Measurements from ENCODE around the gene TBC1D14. TPM values are rescaled to one million over a fixed set of nuclear protein-coding genes. Genes with fewer than 3 reads are reported as not detected.

Gene TBC1D14
- total RNA-seq, 4 donors from 2014 or later = 44.8 to 67.7 (median 55.7) TPM

GRCh38 chr4:7029212-7029611 is 119.6 kb downstream of the TBC1D14 start:
- H3K4me1 ChIP-seq = no peaks in the 10 kb centered on the region
- H3K9me3 ChIP-seq = no peaks in the 10 kb centered on the region
- H3K27me3 ChIP-seq = no peaks in the 10 kb centered on the region
- no peak overlapping the region for H3K27ac ChIP-seq
- peaks cover 0 to 82% (median 0%) of the 10 kb centered on the region in 3 donors for H3K36me3 ChIP-seq
- TF ChIP-seq POLR2A (IDR thresholded peaks at IDR 0.05) = no peak
- no peak for TF ChIP-seq CTCF (IDR thresholded peaks at IDR 0.05)
- DNase-seq = no peak
- no peak overlapping the region for H3K4me3 ChIP-seq

GRCh38 chr4:7029921-7030320 is 120.3 kb downstream of the TBC1D14 start:
- Histone ChIP-seq H3K36me3 (peaks cover 0 to 75% (median 0%) of the 10 kb centered on the region in 3 donors), H3K27ac (no peak overlapping the region)

GRCh38 chr4:7030856-7031255 is 121.2 kb downstream of the TBC1D14 start:
- H3K36me3 ChIP-seq = peaks cover 0 to 65% (median 0%) of the 10 kb centered on the region in 3 donors
- no peak for TF ChIP-seq POLR2A (IDR thresholded peaks at IDR 0.05)
- TF ChIP-seq CTCF (IDR thresholded peaks at IDR 0.05) = no peak
- no peaks in the 10 kb centered on the region for H3K27me3 ChIP-seq

More at GRCh38 chr4:7029921-7030320, 120.3 kb downstream of the TBC1D14 start:
- TF ChIP-seq CTCF (IDR thresholded peaks at IDR 0.05) = no peak
- TF ChIP-seq POLR2A (IDR thresholded peaks at IDR 0.05) = no peak
- H3K27me3 ChIP-seq = no peaks in the 10 kb centered on the region
- no peak for DNase-seq
- no peak overlapping the region for H3K4me3 ChIP-seq
- H3K9me3 ChIP-seq = no peaks in the 10 kb centered on the region
- H3K4me1 ChIP-seq = no peaks in the 10 kb centered on the region

GRCh38 chr4:7031558-7032449 is 122.2 kb downstream of the TBC1D14 start:
- H3K27me3 ChIP-seq = no peaks in the 10 kb centered on the region
- DNase-seq = no peak
- TF ChIP-seq CTCF (IDR thresholded peaks at IDR 0.05) (no peak), POLR2A (IDR thresholded peaks at IDR 0.05) (no peak)
- H3K36me3 ChIP-seq = peaks cover 0 to 56% (median 0%) of the 10 kb centered on the region in 3 donors
- H3K27ac ChIP-seq = no peak overlapping the region
- no peaks in the 10 kb centered on the region for H3K9me3 ChIP-seq
- H3K4me1 ChIP-seq = no peaks in the 10 kb centered on the region
- H3K4me3 ChIP-seq = no peak overlapping the region

More at GRCh38 chr4:7030856-7031255, 121.2 kb downstream of the TBC1D14 start:
- H3K9me3 ChIP-seq = no peaks in the 10 kb centered on the region
- DNase-seq = no peak
- no peaks in the 10 kb centered on the region for H3K4me1 ChIP-seq
- no peak overlapping the region for H3K4me3 ChIP-seq
- no peak overlapping the region for H3K27ac ChIP-seq

- no peaks in the 10 kb centered on the region for H3K4me1 ChIP-seq
- H3K4me3 ChIP-seq = no peak overlapping the region
- no peaks in the 10 kb centered on the region for H3K27me3 ChIP-seq
- peaks cover 0 to 49% (median 0%) of the 10 kb centered on the region in 3 donors for H3K36me3 ChIP-seq
- no peak for DNase-seq
- TF ChIP-seq CTCF (IDR thresholded peaks at IDR 0.05) = no peak
- no peak for TF ChIP-seq POLR2A (IDR thresholded peaks at IDR 0.05)
- no peaks in the 10 kb centered on the region for H3K9me3 ChIP-seq
- H3K27ac ChIP-seq = no peak overlapping the region
Observed at GRCh38 chr4:7032596-7032995, 123.0 kb downstream of the TBC1D14 start.
